Gastrocnemius medialis (tissue), 4 donors: ENCODE data around the gene CPA4.

Experiments
- CTCF ChIP-seq, 5 experiments: fragments of 450-650 bp in 3 of 5; fragments of 200-600 bp in 2 of 5; sonication (generic) in 2 of 5; IDR thresholded peaks in 4 of 5; conservative IDR thresholded peaks in 1 of 5; 1 replicate in 4 of 5; 2 replicates in 1 of 5; pipeline ENCODE4 v1.5.1; 2016 to 2019; ENCODE audit warnings: antibody characterized with exemption in 5 of 5, mild to moderate bottlenecking in 3 of 5, moderate library complexity in 3 of 5
- POLR2A ChIP-seq, 2 donors: fragments of 450-650 bp; IDR thresholded peaks; one replicate each; pipeline ENCODE4 v1.6.1; 2017; ENCODE audit warnings: antibody characterized with exemption in 2 of 2, mild to moderate bottlenecking in 2 of 2, moderate library complexity in 2 of 2

DNA sequence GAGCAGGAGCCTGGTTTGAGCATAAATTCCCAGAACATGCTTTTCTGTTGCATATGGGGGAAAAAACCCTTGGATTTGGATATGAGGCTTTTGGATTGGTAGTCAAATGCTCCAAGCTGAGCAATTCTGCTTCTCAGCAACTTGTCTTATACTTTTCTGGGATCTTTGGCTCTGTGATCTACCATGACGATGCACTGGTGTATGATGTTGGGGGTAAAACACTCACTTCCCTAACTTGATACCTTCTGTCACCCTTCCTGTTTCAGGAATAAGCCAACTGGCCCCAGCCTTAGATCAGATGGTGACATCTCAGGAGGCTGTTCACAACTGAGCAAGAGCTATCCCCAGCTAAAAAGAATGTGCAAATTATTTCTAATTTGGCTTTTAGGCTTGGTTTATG lies 13.1 kb upstream of the CPA4 start:
- TF ChIP-seq CTCF (IDR thresholded peaks at IDR 0.05 in 4 of 5, conservative IDR thresholded peaks at IDR 0.05 in 1 of 5) (no peak), POLR2A (IDR thresholded peaks at IDR 0.05) (no peak)
